Measurements from ENCODE around the gene SDC3. TPM values are rescaled to one million over a fixed set of nuclear protein-coding genes. Genes with fewer than 3 reads are reported as not detected.

The SDC3 gene
- total RNA-seq, 1 donor from 2014 or later: 0.71 TPM

- POLR2A ChIA-PET: interaction anchor here (0.5 to 1.1 kb wide), 3 partner anchors 11 to 73 kb away, joined by 3 to 5 read pairs (median 3); no protein-coding TSS in a partner anchor
- Mint-ChIP-seq H3K4me3 (no peak overlapping the region), H3K27me3 (peaks cover 40% of the 10 kb centered on the region), H3K27ac (no peak overlapping the region), H3K4me1 (peaks cover 19% of the 10 kb centered on the region), H3K36me3 (ENCODE audit: low read depth) (no peaks in the 10 kb centered on the region), H3K9me3 (no peaks in the 10 kb centered on the region)
- intact Hi-C loops (cut with micrococcal nuclease): loop anchor here (2.0 kb wide), 2 partner anchors 21 to 31 kb away; no protein-coding TSS in a partner anchor
- no peak for TF ChIP-seq CTCF (IDR thresholded peaks at IDR 0.05)
- ATAC-seq (ENCODE audit: low read depth) (no peak), DNase-seq (no peak)
- CTCF ChIA-PET: no interaction called here
Observed at GRCh38 chr1:30879940-30880677, 28.4 kb downstream of the SDC3 start.

- DNase-seq (no peak), ATAC-seq (ENCODE audit: low read depth) (no peak)
- Mint-ChIP-seq H3K27ac (no peak overlapping the region), H3K36me3 (ENCODE audit: low read depth) (no peaks in the 10 kb centered on the region), H3K9me3 (no peaks in the 10 kb centered on the region), H3K4me3 (no peak overlapping the region), H3K4me1 (peaks cover 19% of the 10 kb centered on the region), H3K27me3 (peaks cover 34% of the 10 kb centered on the region)
- CTCF ChIA-PET: no interaction called here
- POLR2A ChIA-PET: interaction anchor here (0.8 kb wide), 1 partner anchor 32 kb away, joined by 3 read pairs; no protein-coding TSS in a partner anchor
- intact Hi-C loops (cut with micrococcal nuclease): no loop called here
- TF ChIP-seq CTCF (IDR thresholded peaks at IDR 0.05): no peak
Observed at GRCh38 chr1:30879126-30879786, 29.3 kb downstream of the SDC3 start.

GRCh38 chr1:30878559-30878958 lies 30.0 kb downstream of the SDC3 start:
- ChIA-PET CTCF (no interaction called here), POLR2A (no interaction called here)
- H3K9me3 Mint-ChIP-seq: peaks cover 1% of the 10 kb centered on the region
- intact Hi-C loops (cut with micrococcal nuclease): no loop called here
- DNase-seq (no peak), ATAC-seq (ENCODE audit: low read depth) (no peak)
- peaks cover 37% of the 10 kb centered on the region for H3K27me3 Mint-ChIP-seq
- H3K4me1 Mint-ChIP-seq: peaks cover 19% of the 10 kb centered on the region
- H3K36me3 Mint-ChIP-seq (ENCODE audit: low read depth): no peaks in the 10 kb centered on the region
- H3K4me3 Mint-ChIP-seq: no peak overlapping the region
- no peak overlapping the region for H3K27ac Mint-ChIP-seq
- no peak for TF ChIP-seq CTCF (IDR thresholded peaks at IDR 0.05)

- ChIA-PET CTCF (no interaction called here), POLR2A (no interaction called here)
- intact Hi-C loops (cut with micrococcal nuclease): no loop called here
- no peaks in the 10 kb centered on the region for H3K36me3 Mint-ChIP-seq (ENCODE audit: low read depth)
- no peak for DNase-seq
- peaks cover 36% of the 10 kb centered on the region for H3K27me3 Mint-ChIP-seq
- no peak overlapping the region for H3K27ac Mint-ChIP-seq
- H3K9me3 Mint-ChIP-seq: peaks cover 2% of the 10 kb centered on the region
- no peak overlapping the region for H3K4me3 Mint-ChIP-seq
- TF ChIP-seq CTCF (IDR thresholded peaks at IDR 0.05): no peak
- H3K4me1 Mint-ChIP-seq: peaks cover 19% of the 10 kb centered on the region
- no peak for ATAC-seq (ENCODE audit: low read depth)
Observed at GRCh38 chr1:30878016-30878415, 30.5 kb downstream of the SDC3 start.

- TF ChIP-seq CTCF (IDR thresholded peaks at IDR 0.05): no peak
- POLR2A ChIA-PET: no interaction called here
- H3K4me3 Mint-ChIP-seq: no peak overlapping the region
- ATAC-seq (ENCODE audit: low read depth) (no peak), DNase-seq (no peak)
- CTCF ChIA-PET: no interaction called here
- no peaks in the 10 kb centered on the region for H3K36me3 Mint-ChIP-seq (ENCODE audit: low read depth)
- peaks cover 35% of the 10 kb centered on the region for H3K27me3 Mint-ChIP-seq
- peaks cover 3% of the 10 kb centered on the region for H3K9me3 Mint-ChIP-seq
- peaks cover 19% of the 10 kb centered on the region for H3K4me1 Mint-ChIP-seq
- H3K27ac Mint-ChIP-seq: no peak overlapping the region
- intact Hi-C loops (cut with micrococcal nuclease): no loop called here
Observed at GRCh38 chr1:30877205-30877912, 31.2 kb downstream of the SDC3 start.

Measured in activated B cell treated with CpG ODN at 0.5 μM for 24 hours (primary cell).